ENCODE data around the gene ITIH3.

- TF ChIP-seq, protein P1, sequence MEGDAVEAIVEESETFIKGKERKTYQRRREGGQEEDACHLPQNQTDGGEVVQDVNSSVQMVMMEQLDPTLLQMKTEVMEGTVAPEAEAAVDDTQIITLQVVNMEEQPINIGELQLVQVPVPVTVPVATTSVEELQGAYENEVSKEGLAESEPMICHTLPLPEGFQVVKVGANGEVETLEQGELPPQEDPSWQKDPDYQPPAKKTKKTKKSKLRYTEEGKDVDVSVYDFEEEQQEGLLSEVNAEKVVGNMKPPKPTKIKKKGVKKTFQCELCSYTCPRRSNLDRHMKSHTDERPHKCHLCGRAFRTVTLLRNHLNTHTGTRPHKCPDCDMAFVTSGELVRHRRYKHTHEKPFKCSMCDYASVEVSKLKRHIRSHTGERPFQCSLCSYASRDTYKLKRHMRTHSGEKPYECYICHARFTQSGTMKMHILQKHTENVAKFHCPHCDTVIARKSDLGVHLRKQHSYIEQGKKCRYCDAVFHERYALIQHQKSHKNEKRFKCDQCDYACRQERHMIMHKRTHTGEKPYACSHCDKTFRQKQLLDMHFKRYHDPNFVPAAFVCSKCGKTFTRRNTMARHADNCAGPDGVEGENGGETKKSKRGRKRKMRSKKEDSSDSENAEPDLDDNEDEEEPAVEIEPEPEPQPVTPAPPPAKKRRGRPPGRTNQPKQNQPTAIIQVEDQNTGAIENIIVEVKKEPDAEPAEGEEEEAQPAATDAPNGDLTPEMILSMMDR (IDR thresholded peaks at IDR 0.05; ENCODE audit: control extremely low read depth in 1 of 3, insufficient read depth in 1 of 3, low read depth in 1 of 3, low read length in 3 of 3) = no peak
- TF ChIP-seq RAD21 (IDR thresholded peaks at IDR 0.05 in 1 of 2, conservative IDR thresholded peaks at IDR 0.05 in 1 of 2; ENCODE audit: low read depth in 2 of 2, low read length in 2 of 2) (no peak), EZH2 (IDR thresholded peaks at IDR 0.05; ENCODE audit: low read depth, low read length, severe bottlenecking) (no peak), SP2 (IDR thresholded peaks at IDR 0.05; ENCODE audit: low read length) (no peak), NRF1 (IDR thresholded peaks at IDR 0.05; ENCODE audit: low read depth, low read length) (no peak), ZNF274 (IDR thresholded peaks at IDR 0.05; ENCODE audit: borderline replicate concordance, extremely low read depth, low read length) (no peak), BRCA1 (IDR thresholded peaks at IDR 0.05; ENCODE audit: low read depth, low read length) (no peak), POLR2A (IDR thresholded peaks at IDR 0.05; ENCODE audit: control extremely low read depth in 1 of 2, low read depth in 2 of 2, low read length in 2 of 2) (no peak)
Measured at GRCh38 chr3:52800079-52800478, 5.5 kb downstream of the ITIH3 start.
